Progenitor cell of endocrine pancreas (in vitro differentiated cells): ENCODE measurements around the gene KRTAP13-2. TPM values are rescaled to one million over a fixed set of nuclear protein-coding genes. Genes with fewer than 3 reads are reported as not detected.

ENCODE experiments used
- DNase-seq: peaks from one replicate; pipeline ENCODE4 v3.0.0; 2021; ENCODE audit warnings: low spot score; ENCODE audit not compliant: unreplicated experiment
- H3K27ac Mint-ChIP-seq: 2 replicates; pipeline ENCODE4 v1.8.0; 2021; ENCODE audit warnings: mild to moderate bottlenecking, moderate library complexity, mixed read lengths
- H3K27me3 Mint-ChIP-seq: 2 replicates; pipeline ENCODE4 v1.8.0; 2021; ENCODE audit warnings: mixed read lengths
- H3K36me3 Mint-ChIP-seq: 2 replicates; pipeline ENCODE4 v1.8.0; 2022; ENCODE audit warnings: mixed read lengths; ENCODE audit not compliant: insufficient read depth
- H3K4me1 Mint-ChIP-seq: 2 replicates; pipeline ENCODE4 v1.8.0; 2021; ENCODE audit warnings: low read depth, mixed read lengths
- H3K4me3 Mint-ChIP-seq: 2 replicates; pipeline ENCODE4 v1.8.0; 2021; ENCODE audit warnings: low read depth, mild to moderate bottlenecking, moderate library complexity, mixed read lengths
- H3K9me3 Mint-ChIP-seq: 2 replicates; pipeline ENCODE4 v1.8.0; 2021; ENCODE audit warnings: low read depth, mixed read lengths
- microRNA-seq: library from miRNA; unstranded; fragments of <30 nt; microRNA quantifications from one replicate; pipeline ENCODE4 v1.1.0, GENCODE V29; 2020; ENCODE audit warnings: borderline number of aligned reads; ENCODE audit not compliant: unreplicated experiment
- total RNA-seq: library from RNA; stranded (reverse); gene quantifications from 2 replicates; pipeline ENCODE4 v1.2.1, GENCODE V29; 2021
- TF ChIP-seq, protein P1 (sequence below): fragments of 200-600 bp; sonication (generic); IDR thresholded peaks from one replicate; pipeline ENCODE4 v1.5.0; 2021; ENCODE audit warnings: antibody characterized with exemption, mild to moderate bottlenecking; ENCODE audit not compliant: unreplicated experiment

Gene KRTAP13-2
- total RNA-seq, 1 donor from 2014 or later, result not detected

GRCh38 chr21:30329203-30329875, 42.7 kb downstream of the KRTAP13-2 start:
- H3K4me1 Mint-ChIP-seq, result no peaks in the 10 kb centered on the region
- no peak for DNase-seq
- H3K27me3 Mint-ChIP-seq, result no peaks in the 10 kb centered on the region
- TF ChIP-seq, protein P1, sequence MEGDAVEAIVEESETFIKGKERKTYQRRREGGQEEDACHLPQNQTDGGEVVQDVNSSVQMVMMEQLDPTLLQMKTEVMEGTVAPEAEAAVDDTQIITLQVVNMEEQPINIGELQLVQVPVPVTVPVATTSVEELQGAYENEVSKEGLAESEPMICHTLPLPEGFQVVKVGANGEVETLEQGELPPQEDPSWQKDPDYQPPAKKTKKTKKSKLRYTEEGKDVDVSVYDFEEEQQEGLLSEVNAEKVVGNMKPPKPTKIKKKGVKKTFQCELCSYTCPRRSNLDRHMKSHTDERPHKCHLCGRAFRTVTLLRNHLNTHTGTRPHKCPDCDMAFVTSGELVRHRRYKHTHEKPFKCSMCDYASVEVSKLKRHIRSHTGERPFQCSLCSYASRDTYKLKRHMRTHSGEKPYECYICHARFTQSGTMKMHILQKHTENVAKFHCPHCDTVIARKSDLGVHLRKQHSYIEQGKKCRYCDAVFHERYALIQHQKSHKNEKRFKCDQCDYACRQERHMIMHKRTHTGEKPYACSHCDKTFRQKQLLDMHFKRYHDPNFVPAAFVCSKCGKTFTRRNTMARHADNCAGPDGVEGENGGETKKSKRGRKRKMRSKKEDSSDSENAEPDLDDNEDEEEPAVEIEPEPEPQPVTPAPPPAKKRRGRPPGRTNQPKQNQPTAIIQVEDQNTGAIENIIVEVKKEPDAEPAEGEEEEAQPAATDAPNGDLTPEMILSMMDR, result no peak
- H3K9me3 Mint-ChIP-seq, result peaks cover 4% of the 10 kb centered on the region
- no peak overlapping the region for H3K27ac Mint-ChIP-seq
- H3K36me3 Mint-ChIP-seq, result no peaks in the 10 kb centered on the region
- no peak overlapping the region for H3K4me3 Mint-ChIP-seq

- DNase-seq, result no peak
- H3K9me3 Mint-ChIP-seq, result peaks cover 4% of the 10 kb centered on the region
- no peaks in the 10 kb centered on the region for H3K4me1 Mint-ChIP-seq
- no peaks in the 10 kb centered on the region for H3K27me3 Mint-ChIP-seq
- H3K36me3 Mint-ChIP-seq, result no peaks in the 10 kb centered on the region
- TF ChIP-seq, protein P1, result no peak
- H3K4me3 Mint-ChIP-seq, result no peak overlapping the region
- H3K27ac Mint-ChIP-seq, result no peak overlapping the region
Observed at GRCh38 chr21:30326390-30326789, 45.7 kb downstream of the KRTAP13-2 start.

Small RNA genes lying within 50 kb of the gene (microRNA-seq; reads per million reads assigned to microRNA genes)
- gene MIR4327, result not detected

Other genes starting within 250 kb of the KRTAP13-2 start
- not detected in 2 replicates for gene CLDN17, start 205.5 kb downstream of the KRTAP13-2 start, total RNA-seq
- not detected in 2 replicates for gene CLDN8, start 156.2 kb downstream of the KRTAP13-2 start, total RNA-seq
- gene KRTAP24-1, start 89.3 kb downstream of the KRTAP13-2 start, total RNA-seq, result not detected in 2 replicates
- not detected in 2 replicates for gene KRTAP25-1, start 82.8 kb downstream of the KRTAP13-2 start, total RNA-seq
- gene KRTAP26-1, start 52.0 kb downstream of the KRTAP13-2 start, total RNA-seq, result not detected in 2 replicates
- gene KRTAP27-1, start 34.6 kb downstream of the KRTAP13-2 start, total RNA-seq, result not detected in 2 replicates
- not detected in 2 replicates for gene KRTAP23-1, start 23.7 kb downstream of the KRTAP13-2 start, total RNA-seq
- not detected in 2 replicates for gene KRTAP13-1, start 23.8 kb upstream of the KRTAP13-2 start, total RNA-seq
- not detected in 2 replicates for gene KRTAP13-3, start 53.7 kb upstream of the KRTAP13-2 start, total RNA-seq
- gene KRTAP13-4, start 57.9 kb upstream of the KRTAP13-2 start, total RNA-seq, result not detected in 2 replicates
- not detected in 2 replicates for gene KRTAP15-1, start 68.0 kb upstream of the KRTAP13-2 start, total RNA-seq
- gene KRTAP19-1, start 108.1 kb upstream of the KRTAP13-2 start, total RNA-seq, result not detected in 2 replicates
- gene KRTAP19-2, start 115.2 kb upstream of the KRTAP13-2 start, total RNA-seq, result not detected in 2 replicates
- not detected in 2 replicates for gene KRTAP19-3, start 119.7 kb upstream of the KRTAP13-2 start, total RNA-seq
- gene KRTAP19-4, start 124.9 kb upstream of the KRTAP13-2 start, total RNA-seq, result not detected in 2 replicates
- gene KRTAP19-5, start 129.9 kb upstream of the KRTAP13-2 start, total RNA-seq, result not detected in 2 replicates
- not detected in 2 replicates for gene KRTAP19-6, start 169.6 kb upstream of the KRTAP13-2 start, total RNA-seq
- gene KRTAP19-7, start 189.0 kb upstream of the KRTAP13-2 start, total RNA-seq, result not detected in 2 replicates
- gene KRTAP22-2, start 218.1 kb upstream of the KRTAP13-2 start, total RNA-seq, result not detected in 2 replicates
- not detected in 2 replicates for gene KRTAP6-3, start 220.2 kb upstream of the KRTAP13-2 start, total RNA-seq
- not detected in 2 replicates for gene KRTAP6-2, start 226.6 kb upstream of the KRTAP13-2 start, total RNA-seq
- gene KRTAP22-1, start 228.8 kb upstream of the KRTAP13-2 start, total RNA-seq, result not detected in 2 replicates
- gene KRTAP6-1, start 241.7 kb upstream of the KRTAP13-2 start, total RNA-seq, result not detected in 2 replicates
- gene KRTAP20-1, start 244.2 kb upstream of the KRTAP13-2 start, total RNA-seq, result not detected in 2 replicates
- not detected in 2 replicates for gene KRTAP20-4, start 248.4 kb upstream of the KRTAP13-2 start, total RNA-seq